ENCODE measurements around the gene HS3ST4. TPM values are rescaled to one million over a fixed set of nuclear protein-coding genes. Genes with fewer than 3 reads are reported as not detected.

The HS3ST4 gene
- total RNA-seq, 4 donors from 2014 or later: 0.11 TPM; not detected in 3

DNA sequence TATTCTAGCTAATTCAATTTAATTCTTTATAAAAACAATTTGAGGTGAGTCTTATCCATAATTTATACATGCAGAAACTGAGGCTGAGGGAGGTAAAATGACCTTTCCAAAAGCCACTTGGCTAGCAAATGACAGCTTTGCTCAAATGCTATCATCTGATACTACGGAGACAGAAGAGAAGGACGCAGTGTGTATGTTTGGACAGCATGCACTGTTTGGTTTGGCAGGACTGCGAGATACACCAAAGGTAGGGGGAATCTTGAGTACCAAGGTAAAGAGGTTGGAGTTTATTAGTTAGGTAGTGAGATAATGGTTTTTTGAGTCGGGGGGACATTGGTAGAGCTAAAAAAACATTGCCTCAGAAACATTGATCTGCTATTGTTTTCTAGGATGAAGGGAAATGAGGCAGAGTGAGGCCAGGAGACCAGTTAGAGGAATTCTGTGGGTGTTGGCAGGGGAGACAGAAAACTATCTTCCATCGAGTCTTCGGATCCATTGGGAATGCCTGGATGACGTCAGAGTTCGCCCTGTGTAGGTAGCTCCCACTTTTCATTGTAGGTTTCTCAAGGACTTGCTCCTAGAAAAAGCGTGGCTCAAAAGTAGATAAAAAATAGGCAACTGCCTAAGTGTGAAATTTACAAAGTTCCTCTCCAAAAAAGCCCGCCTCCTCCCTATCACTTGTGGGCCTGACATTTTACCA is 2.5 kb upstream of the HS3ST4 start:
- Histone ChIP-seq H3K4me1 (peaks cover 0 to 5% of the 10 kb centered on the region in 2 donors), H3K4me3 (replicated peaks in 1 of 3) (no peak overlapping the region), H3K27me3 (peaks cover 4% of the 10 kb centered on the region), H3K36me3 (no peaks in the 10 kb centered on the region), H3K9me3 (no peaks in the 10 kb centered on the region), H3K27ac (no peak overlapping the region)
- 50 to 52% methylated on average over 10 of the region's 10 CpGs for WGBS, 2 donors
- TF ChIP-seq, protein P1, sequence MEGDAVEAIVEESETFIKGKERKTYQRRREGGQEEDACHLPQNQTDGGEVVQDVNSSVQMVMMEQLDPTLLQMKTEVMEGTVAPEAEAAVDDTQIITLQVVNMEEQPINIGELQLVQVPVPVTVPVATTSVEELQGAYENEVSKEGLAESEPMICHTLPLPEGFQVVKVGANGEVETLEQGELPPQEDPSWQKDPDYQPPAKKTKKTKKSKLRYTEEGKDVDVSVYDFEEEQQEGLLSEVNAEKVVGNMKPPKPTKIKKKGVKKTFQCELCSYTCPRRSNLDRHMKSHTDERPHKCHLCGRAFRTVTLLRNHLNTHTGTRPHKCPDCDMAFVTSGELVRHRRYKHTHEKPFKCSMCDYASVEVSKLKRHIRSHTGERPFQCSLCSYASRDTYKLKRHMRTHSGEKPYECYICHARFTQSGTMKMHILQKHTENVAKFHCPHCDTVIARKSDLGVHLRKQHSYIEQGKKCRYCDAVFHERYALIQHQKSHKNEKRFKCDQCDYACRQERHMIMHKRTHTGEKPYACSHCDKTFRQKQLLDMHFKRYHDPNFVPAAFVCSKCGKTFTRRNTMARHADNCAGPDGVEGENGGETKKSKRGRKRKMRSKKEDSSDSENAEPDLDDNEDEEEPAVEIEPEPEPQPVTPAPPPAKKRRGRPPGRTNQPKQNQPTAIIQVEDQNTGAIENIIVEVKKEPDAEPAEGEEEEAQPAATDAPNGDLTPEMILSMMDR (IDR thresholded peaks at IDR 0.05): no peak
- no peak for TF ChIP-seq POLR2A (IDR thresholded peaks at IDR 0.05)
- intact Hi-C loops (cut with DNase I): no loop called here
- no peak for DNase-seq

- H3K4me3 ChIP-seq (replicated peaks in 1 of 3): no peak overlapping the region
- intact Hi-C loops (cut with DNase I): no loop called here
Measured at GRCh38 chr16:25690552-25691143, 1.1 kb upstream of the HS3ST4 start.

DNA sequence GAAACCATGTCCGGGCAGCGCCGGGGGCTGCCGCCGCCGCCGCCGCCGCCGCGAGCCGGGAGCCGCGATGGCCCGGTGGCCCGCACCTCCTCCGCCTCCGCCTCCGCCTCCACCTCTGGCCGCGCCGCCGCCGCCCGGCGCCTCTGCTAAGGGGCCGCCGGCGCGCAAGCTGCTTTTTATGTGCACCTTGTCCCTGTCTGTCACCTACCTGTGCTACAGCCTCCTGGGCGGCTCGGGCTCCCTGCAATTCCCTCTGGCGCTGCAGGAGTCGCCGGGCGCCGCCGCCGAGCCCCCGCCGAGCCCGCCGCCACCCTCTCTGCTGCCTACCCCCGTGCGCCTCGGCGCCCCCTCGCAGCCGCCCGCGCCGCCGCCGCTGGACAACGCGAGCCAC is 587 bp downstream of the HS3ST4 start:
- H3K4me1 ChIP-seq: peaks cover 0 to 5% of the 10 kb centered on the region in 2 donors
- no peaks in the 10 kb centered on the region for H3K9me3 ChIP-seq
- no peaks in the 10 kb centered on the region for H3K36me3 ChIP-seq
- TF ChIP-seq POLR2A (IDR thresholded peaks at IDR 0.05): no peak
- TF ChIP-seq, protein P1 (IDR thresholded peaks at IDR 0.05): no peak
- WGBS, 2 donors: 0% methylated on average over 2 of the region's 56 CpGs; no CpG with 5 or more reads in 1 of the 2 donors
- H3K4me3 ChIP-seq (replicated peaks in 1 of 3): no peak overlapping the region
- H3K27ac ChIP-seq: no peak overlapping the region
- peaks cover 4% of the 10 kb centered on the region for H3K27me3 ChIP-seq
- no peak for DNase-seq
- intact Hi-C loops (cut with DNase I): no loop called here

More at GRCh38 chr16:25690552-25691143, 1.1 kb upstream of the HS3ST4 start:
- H3K27ac ChIP-seq: no peak overlapping the region
- TF ChIP-seq, protein P1 (IDR thresholded peaks at IDR 0.05): no peak
- no peak for TF ChIP-seq POLR2A (IDR thresholded peaks at IDR 0.05)
- no peaks in the 10 kb centered on the region for H3K9me3 ChIP-seq
- no peaks in the 10 kb centered on the region for H3K36me3 ChIP-seq
- H3K4me1 ChIP-seq: peaks cover 0 to 5% of the 10 kb centered on the region in 2 donors
- DNase-seq: no peak
- peaks cover 4% of the 10 kb centered on the region for H3K27me3 ChIP-seq
- 20 to 26% methylated on average over 6 of the region's 6 CpGs for WGBS, 2 donors

DNA sequence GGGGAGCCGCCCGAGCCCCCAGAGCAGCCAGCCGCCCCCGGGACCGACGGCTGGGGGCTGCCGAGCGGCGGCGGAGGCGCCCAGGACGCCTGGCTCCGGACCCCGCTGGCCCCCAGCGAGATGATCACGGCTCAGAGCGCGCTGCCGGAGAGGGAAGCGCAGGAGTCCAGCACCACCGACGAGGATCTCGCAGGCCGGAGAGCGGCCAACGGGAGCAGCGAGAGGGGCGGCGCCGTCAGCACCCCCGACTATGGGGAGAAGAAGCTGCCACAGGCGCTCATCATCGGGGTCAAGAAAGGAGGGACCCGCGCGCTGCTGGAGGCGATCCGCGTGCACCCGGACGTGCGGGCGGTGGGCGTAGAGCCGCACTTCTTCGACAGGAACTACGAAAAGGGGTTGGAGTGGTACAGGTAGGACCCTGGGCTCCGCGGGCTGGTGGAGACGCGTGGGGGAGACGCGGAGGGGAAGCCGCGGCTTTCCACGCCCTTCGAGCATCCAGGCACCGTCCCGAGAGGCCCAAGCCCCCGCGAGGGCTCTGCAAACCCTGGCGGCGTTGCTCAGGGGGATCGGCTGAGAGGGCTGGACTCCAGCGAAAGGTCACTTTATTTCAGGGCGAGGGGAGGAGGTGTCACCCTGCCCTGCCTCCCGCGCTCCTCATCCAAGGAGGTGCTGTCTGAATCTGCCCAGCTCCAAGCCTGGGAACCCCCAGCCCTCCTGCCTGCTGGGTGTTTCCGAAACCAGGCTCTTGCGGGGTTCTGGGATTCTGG is 1.2 kb downstream of the HS3ST4 start:
- TF ChIP-seq, protein P1 (IDR thresholded peaks at IDR 0.05): no peak
- TF ChIP-seq POLR2A (IDR thresholded peaks at IDR 0.05): no peak

More for the DNA sequence above, 1.2 kb downstream of the HS3ST4 start:
- no peak for DNase-seq
- Histone ChIP-seq H3K36me3 (no peaks in the 10 kb centered on the region), H3K27me3 (peaks cover 4% of the 10 kb centered on the region), H3K9me3 (no peaks in the 10 kb centered on the region), H3K4me1 (peaks cover 0 to 5% of the 10 kb centered on the region in 2 donors), H3K27ac (no peak overlapping the region), H3K4me3 (replicated peaks in 1 of 3) (no peak overlapping the region)
- WGBS, 2 donors: 0 to 1% methylated on average over 24 to 31 of the region's 70 CpGs
- intact Hi-C loops (cut with DNase I): no loop called here

Data from thyroid gland (tissue), 4 donors.